K562 (cell line): ENCODE results near the gene KLHL33. TPM values are rescaled to one million over a fixed set of nuclear protein-coding genes. Genes with fewer than 3 reads are reported as not detected.

Experiments
- HCFC1 ChIP-seq: IDR thresholded peaks from 2 replicates; pipeline ENCODE4 v1.6.1; 2012; ENCODE audit warnings: low read depth, low read length, improper control_type of control experiment
- NCOR1 ChIP-seq: fragments of 450-650 bp; IDR thresholded peaks from 2 replicates; pipeline ENCODE4 v1.6.1; 2016; ENCODE audit warnings: mild to moderate bottlenecking, moderate library complexity
- PML ChIP-seq: IDR thresholded peaks from 2 replicates; pipeline ENCODE4 v1.6.1; 2012; ENCODE audit warnings: low read length, inconsistent platforms
- RAD21 ChIP-seq, 2 experiments: fragments of 250-450 bp in 1 of 2; fragments of 450-650 bp in 1 of 2; sonication (Bioruptor Pico) in 1 of 2; formaldehyde crosslinking in 1 of 2; IDR thresholded peaks in 1 of 2; conservative IDR thresholded peaks in 1 of 2; 2 replicates each; pipeline versions ENCODE4 v1.4.0 to v1.8.0; 2020 to 2022; ENCODE audit warnings: mild to moderate bottlenecking in 2 of 2, moderate library complexity in 1 of 2
- RBM22 ChIP-seq: fragments of 200-400 bp; formaldehyde crosslinking; IDR thresholded peaks from 2 replicates; pipeline ENCODE4 v1.6.1; 2018; ENCODE audit warnings: low read length, low read depth; ENCODE audit not compliant: poor library complexity, severe bottlenecking
- SIN3A ChIP-seq, 2 experiments: fragments of 150-350 bp in 1 of 2; IDR thresholded peaks; 2 replicates each; pipeline ENCODE4 v1.6.1; 2011 to 2016; ENCODE audit warnings: borderline replicate concordance in 2 of 2, low read depth in 2 of 2, low read length in 2 of 2, mild to moderate bottlenecking in 2 of 2, moderate library complexity in 2 of 2; ENCODE audit not compliant: control insufficient read depth in 1 of 2
- SUPT5H ChIP-seq: fragments of 450-650 bp; IDR thresholded peaks from 2 replicates; pipeline ENCODE4 v1.6.1; 2016
- TCF3 ChIP-seq: sonication (generic); formaldehyde crosslinking; IDR thresholded peaks from 2 replicates; pipeline ENCODE4 v1.4.0; 2020; ENCODE audit warnings: mild to moderate bottlenecking, missing genetic modification reagents
- TEAD2 ChIP-seq: fragments of 450-650 bp; IDR thresholded peaks from 2 replicates; pipeline ENCODE4 v1.6.1; 2016; ENCODE audit warnings: missing genetic modification characterization, control low read depth, missing compliant biosample characterization
- ZNF140 ChIP-seq: fragments of 250-450 bp; sonication (Bioruptor Pico); IDR thresholded peaks from 2 replicates; pipeline ENCODE4 v1.8.0; 2021; ENCODE audit warnings: moderate library complexity, mild to moderate bottlenecking, inconsistent platforms
- ZNF175 ChIP-seq: fragments of 200-800 bp; sonication (Bioruptor generic); IDR thresholded peaks from 2 replicates; pipeline ENCODE4 v1.6.1; 2016; ENCODE audit warnings: low read depth, mild to moderate bottlenecking, missing genetic modification characterization, missing compliant biosample characterization
- ZNF785 ChIP-seq: fragments of 250-450 bp; sonication (Bioruptor Pico); IDR thresholded peaks from 2 replicates; pipeline ENCODE4 v1.4.0; 2020; ENCODE audit warnings: mild to moderate bottlenecking
- polyA plus RNA-seq, 8 experiments: library from polyadenylated mRNA; depleted of rRNA in 4 of 8; stranded (reverse) in 5 of 8; unstranded in 3 of 8; fragments of >200 nt; fragmentation: Nextera tagmentation in 2 of 8; fragmentation: Illumina TruSeq in 1 of 8; extraction: Ambion mirVana in 2 of 8; extraction: Trizol in 1 of 8; gene quantifications; 2 replicates each; pipeline versions ENCODE4 v1.2.1 to v1.2.3, GENCODE V29; 2011 to 2014; ENCODE audit warnings: inconsistent platforms in 1 of 8, missing spikeins in 1 of 8
- total RNA-seq, 7 experiments: library from RNA; depleted of rRNA in 6 of 7; stranded (reverse); fragments of >200 nt in 6 of 7; fragmentation: Illumina TruSeq in 2 of 7; extraction: Trizol in 2 of 7; gene quantifications; 2 replicates each; pipeline versions ENCODE4 v1.2.1 to v1.2.3, GENCODE V29; 2011 to 2021; ENCODE audit warnings: low replicate concordance in 1 of 7
- TF ChIP-seq, protein P1 (sequence below), 2 experiments: fragments of 450-650 bp; IDR thresholded peaks; 2 replicates each; pipeline ENCODE4 v1.6.1; 2016
- TF ChIP-seq, protein P2 (sequence below): sonication (generic); formaldehyde crosslinking; IDR thresholded peaks from 2 replicates; pipeline ENCODE4 v1.8.1; 2023; ENCODE audit warnings: mild to moderate bottlenecking, missing genetic modification reagents
- TF ChIP-seq, protein P3 (sequence below): fragments of 250-450 bp; sonication (Bioruptor Pico); IDR thresholded peaks from 2 replicates; pipeline ENCODE4 v1.9.0; 2021; ENCODE audit warnings: mild to moderate bottlenecking, inconsistent platforms
- TF ChIP-seq, protein P4 (sequence below): fragments of 450-650 bp; formaldehyde crosslinking; IDR thresholded peaks from 2 replicates; pipeline ENCODE4 v1.4.0; 2020; ENCODE audit warnings: mild to moderate bottlenecking, moderate library complexity
- TF ChIP-seq, protein P5 (sequence below): fragments of 250-450 bp; sonication (Bioruptor Pico); IDR thresholded peaks from 2 replicates; pipeline ENCODE4 v1.8.0; 2021; ENCODE audit warnings: moderate library complexity, mild to moderate bottlenecking, inconsistent platforms

The KLHL33 gene
- total and polyA plus RNA-seq, 9 of the 15 experiments (the other 6 are each of a cell fraction or from before 2014, with no cell fraction given), result 0.04 to 0.27 (median 0.13) TPM; not detected in 6

DNA sequence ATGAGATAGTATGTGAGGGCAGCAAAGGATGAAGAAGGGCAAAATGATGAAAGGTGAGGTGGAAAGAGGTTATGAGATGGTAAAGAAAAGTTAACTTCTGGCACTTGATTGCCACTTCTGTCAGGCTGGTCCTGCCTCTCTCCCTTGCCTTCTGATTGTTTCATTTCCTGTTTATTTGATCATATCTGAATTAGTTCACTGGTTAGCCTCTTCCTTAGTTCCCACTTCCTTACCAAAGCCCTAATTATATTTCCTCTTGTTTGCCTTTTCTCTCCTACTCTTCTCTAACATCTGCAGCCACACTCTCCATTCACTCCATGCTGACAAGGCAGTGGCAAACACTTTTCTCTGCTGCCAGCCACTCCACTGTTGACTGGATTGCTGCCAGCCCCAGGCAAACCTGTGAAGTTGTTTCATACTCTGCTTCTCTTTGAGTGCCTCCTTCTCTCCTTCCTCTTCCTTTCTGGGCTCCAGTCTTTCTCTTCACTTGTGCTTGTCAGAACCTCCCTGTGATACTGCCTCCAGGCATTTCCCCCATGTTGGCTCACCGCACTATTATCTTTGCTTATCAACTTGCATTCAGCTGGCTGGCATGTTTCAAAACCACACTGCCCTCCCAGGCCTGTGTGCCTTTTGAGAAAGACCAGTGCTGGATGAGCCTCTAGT lies 41.4 kb upstream of the KLHL33 start (continued):
- TF ChIP-seq RBM22, result no peak
- TF ChIP-seq, protein P1, sequence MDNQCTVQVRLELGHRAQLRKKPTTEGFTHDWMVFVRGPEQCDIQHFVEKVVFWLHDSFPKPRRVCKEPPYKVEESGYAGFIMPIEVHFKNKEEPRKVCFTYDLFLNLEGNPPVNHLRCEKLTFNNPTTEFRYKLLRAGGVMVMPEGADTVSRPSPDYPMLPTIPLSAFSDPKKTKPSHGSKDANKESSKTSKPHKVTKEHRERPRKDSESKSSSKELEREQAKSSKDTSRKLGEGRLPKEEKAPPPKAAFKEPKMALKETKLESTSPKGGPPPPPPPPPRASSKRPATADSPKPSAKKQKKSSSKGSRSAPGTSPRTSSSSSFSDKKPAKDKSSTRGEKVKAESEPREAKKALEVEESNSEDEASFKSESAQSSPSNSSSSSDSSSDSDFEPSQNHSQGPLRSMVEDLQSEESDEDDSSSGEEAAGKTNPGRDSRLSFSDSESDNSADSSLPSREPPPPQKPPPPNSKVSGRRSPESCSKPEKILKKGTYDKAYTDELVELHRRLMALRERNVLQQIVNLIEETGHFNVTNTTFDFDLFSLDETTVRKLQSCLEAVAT (IDR thresholded peaks at IDR 0.05), result peak in 1 of 2 experiments; percentile 82; a peak in 2 of 4 replicates
- TF ChIP-seq ZNF175 (CRISPR knock-in tag), result 0 out of 2 replicates have a peak, but pooled peaks have one; percentile 33
- TF ChIP-seq NCOR1, result peak; percentile 56; the same call in 1 of the 2 replicates
- TF ChIP-seq ZNF140 (CRISPR knock-in tag), result no peak
- TF ChIP-seq, protein P2, sequence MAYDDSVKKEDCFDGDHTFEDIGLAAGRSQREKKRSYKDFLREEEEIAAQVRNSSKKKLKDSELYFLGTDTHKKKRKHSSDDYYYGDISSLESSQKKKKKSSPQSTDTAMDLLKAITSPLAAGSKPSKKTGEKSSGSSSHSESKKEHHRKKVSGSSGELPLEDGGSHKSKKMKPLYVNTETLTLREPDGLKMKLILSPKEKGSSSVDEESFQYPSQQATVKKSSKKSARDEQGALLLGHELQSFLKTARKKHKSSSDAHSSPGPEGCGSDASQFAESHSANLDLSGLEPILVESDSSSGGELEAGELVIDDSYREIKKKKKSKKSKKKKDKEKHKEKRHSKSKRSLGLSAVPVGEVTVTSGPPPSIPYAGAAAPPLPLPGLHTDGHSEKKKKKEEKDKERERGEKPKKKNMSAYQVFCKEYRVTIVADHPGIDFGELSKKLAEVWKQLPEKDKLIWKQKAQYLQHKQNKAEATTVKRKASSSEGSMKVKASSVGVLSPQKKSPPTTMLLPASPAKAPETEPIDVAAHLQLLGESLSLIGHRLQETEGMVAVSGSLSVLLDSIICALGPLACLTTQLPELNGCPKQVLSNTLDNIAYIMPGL (CRISPR knock-in tag), result 0 out of 2 replicates have a peak, but pooled peaks have one; percentile 32
- no peak for TF ChIP-seq HCFC1
- TF ChIP-seq TCF3 (CRISPR knock-in tag), result peak; percentile 85
- TF ChIP-seq SIN3A (IDR thresholded peaks at IDR 0.05; ENCODE audit: borderline replicate concordance in 2 of 2, control insufficient read depth in 1 of 2, low read depth in 2 of 2, low read length in 2 of 2), result 0 out of 4 replicates have a peak, but pooled peaks of 1 of the 2 experiments have one; percentile 28
- no peak for TF ChIP-seq ZNF785 (CRISPR knock-in tag)
- TF ChIP-seq PML, result no peak
- TF ChIP-seq, protein P3, sequence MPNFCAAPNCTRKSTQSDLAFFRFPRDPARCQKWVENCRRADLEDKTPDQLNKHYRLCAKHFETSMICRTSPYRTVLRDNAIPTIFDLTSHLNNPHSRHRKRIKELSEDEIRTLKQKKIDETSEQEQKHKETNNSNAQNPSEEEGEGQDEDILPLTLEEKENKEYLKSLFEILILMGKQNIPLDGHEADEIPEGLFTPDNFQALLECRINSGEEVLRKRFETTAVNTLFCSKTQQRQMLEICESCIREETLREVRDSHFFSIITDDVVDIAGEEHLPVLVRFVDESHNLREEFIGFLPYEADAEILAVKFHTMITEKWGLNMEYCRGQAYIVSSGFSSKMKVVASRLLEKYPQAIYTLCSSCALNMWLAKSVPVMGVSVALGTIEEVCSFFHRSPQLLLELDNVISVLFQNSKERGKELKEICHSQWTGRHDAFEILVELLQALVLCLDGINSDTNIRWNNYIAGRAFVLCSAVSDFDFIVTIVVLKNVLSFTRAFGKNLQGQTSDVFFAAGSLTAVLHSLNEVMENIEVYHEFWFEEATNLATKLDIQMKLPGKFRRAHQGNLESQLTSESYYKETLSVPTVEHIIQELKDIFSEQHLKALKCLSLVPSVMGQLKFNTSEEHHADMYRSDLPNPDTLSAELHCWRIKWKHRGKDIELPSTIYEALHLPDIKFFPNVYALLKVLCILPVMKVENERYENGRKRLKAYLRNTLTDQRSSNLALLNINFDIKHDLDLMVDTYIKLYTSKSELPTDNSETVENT, result no peak
- TF ChIP-seq, protein P4, sequence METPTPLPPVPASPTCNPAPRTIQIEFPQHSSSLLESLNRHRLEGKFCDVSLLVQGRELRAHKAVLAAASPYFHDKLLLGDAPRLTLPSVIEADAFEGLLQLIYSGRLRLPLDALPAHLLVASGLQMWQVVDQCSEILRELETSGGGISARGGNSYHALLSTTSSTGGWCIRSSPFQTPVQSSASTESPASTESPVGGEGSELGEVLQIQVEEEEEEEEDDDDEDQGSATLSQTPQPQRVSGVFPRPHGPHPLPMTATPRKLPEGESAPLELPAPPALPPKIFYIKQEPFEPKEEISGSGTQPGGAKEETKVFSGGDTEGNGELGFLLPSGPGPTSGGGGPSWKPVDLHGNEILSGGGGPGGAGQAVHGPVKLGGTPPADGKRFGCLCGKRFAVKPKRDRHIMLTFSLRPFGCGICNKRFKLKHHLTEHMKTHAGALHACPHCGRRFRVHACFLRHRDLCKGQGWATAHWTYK (CRISPR knock-in tag), result no peak
- TF ChIP-seq TEAD2 (tag), result no peak
- TF ChIP-seq RAD21 (CRISPR knock-in tag; conservative IDR thresholded peaks at IDR 0.05 in 1 of 2, IDR thresholded peaks at IDR 0.05 in 1 of 2), result peak in 1 of 2 experiments; percentile 23; a peak in 1 of 4 replicates
- TF ChIP-seq SUPT5H, result peak; percentile 53; the same call in 1 of the 2 replicates
- TF ChIP-seq, protein P5, sequence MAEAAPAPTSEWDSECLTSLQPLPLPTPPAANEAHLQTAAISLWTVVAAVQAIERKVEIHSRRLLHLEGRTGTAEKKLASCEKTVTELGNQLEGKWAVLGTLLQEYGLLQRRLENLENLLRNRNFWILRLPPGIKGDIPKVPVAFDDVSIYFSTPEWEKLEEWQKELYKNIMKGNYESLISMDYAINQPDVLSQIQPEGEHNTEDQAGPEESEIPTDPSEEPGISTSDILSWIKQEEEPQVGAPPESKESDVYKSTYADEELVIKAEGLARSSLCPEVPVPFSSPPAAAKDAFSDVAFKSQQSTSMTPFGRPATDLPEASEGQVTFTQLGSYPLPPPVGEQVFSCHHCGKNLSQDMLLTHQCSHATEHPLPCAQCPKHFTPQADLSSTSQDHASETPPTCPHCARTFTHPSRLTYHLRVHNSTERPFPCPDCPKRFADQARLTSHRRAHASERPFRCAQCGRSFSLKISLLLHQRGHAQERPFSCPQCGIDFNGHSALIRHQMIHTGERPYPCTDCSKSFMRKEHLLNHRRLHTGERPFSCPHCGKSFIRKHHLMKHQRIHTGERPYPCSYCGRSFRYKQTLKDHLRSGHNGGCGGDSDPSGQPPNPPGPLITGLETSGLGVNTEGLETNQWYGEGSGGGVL, result no peak
